GM20000 (cell line): ENCODE measurements around the gene ZNF236.

Experiments used
- DNase-seq: peaks from one replicate; pipeline ENCODE4 v3.0.0; 2012; ENCODE audit warnings: low spot score
- TF ChIP-seq, protein P1 (sequence below): IDR thresholded peaks from 2 replicates; pipeline ENCODE4 v1.5.1; 2012; ENCODE audit warnings: mild to moderate bottlenecking, control low read depth; ENCODE audit errors: extremely low read depth, missing control alignments

Gene ZNF236

GRCh38 chr18:76925501-76925900, 103.1 kb downstream of the ZNF236 start:
- DNase-seq, result no peak
- TF ChIP-seq, protein P1, sequence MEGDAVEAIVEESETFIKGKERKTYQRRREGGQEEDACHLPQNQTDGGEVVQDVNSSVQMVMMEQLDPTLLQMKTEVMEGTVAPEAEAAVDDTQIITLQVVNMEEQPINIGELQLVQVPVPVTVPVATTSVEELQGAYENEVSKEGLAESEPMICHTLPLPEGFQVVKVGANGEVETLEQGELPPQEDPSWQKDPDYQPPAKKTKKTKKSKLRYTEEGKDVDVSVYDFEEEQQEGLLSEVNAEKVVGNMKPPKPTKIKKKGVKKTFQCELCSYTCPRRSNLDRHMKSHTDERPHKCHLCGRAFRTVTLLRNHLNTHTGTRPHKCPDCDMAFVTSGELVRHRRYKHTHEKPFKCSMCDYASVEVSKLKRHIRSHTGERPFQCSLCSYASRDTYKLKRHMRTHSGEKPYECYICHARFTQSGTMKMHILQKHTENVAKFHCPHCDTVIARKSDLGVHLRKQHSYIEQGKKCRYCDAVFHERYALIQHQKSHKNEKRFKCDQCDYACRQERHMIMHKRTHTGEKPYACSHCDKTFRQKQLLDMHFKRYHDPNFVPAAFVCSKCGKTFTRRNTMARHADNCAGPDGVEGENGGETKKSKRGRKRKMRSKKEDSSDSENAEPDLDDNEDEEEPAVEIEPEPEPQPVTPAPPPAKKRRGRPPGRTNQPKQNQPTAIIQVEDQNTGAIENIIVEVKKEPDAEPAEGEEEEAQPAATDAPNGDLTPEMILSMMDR, result no peak

DNA sequence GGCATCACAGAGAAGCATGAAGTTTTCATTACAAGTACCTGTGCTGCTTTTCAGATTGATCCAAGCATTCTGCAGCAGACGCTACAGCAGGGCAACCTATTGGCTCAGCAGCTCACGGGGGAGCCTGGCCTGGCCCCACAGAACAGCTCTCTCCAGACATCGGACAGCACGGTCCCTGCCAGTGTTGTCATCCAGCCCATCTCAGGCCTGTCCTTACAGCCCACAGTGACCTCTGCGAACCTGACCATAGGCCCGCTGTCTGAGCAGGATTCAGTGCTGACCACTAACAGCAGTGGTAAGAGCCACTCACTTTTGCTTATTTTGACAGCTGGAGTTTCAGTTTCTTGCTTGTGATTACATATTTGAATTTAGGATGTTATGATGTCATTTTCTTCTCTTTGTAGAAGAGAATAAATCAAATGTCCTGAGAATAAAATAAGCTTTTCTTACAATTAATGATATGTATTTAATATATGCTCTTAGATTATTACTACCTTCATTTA, 104.9 kb downstream of the ZNF236 start:
- TF ChIP-seq, protein P1, result no peak
- no peak for DNase-seq

DNA sequence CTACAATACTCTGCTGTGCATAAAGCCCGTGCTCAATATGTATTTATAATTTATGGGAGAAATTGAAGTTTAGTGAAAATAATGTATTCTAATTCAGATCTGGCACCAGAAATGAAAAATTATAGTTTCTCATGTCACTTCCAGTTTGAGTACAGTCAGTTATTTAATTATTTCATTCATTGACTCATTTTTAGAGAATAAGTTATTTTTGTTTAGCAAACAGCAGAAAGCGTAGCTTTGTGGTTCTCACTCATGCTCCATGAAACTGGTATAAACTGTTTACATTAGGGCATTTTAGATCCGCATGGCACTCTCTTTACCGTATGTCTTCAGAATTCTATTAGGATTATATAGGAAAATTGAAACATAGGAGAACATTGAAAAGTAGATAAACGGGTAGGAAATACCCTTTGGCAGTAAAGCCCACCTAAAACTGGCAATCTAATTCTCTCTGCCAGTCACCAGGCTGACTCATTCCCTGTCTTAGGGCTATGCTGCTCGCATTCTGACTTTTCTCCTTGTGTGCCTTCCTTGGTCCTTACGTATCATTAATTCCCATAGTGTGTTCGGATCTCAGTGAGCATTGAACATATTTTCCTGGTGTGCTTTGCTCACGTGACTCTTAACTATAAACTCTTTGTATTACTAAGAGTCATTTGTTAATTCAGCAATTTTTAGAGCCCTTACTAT, 106.0 kb downstream of the ZNF236 start:
- TF ChIP-seq, protein P1, result no peak
- DNase-seq, result no peak

GRCh38 chr18:76931171-76931570, 108.8 kb downstream of the ZNF236 start:
- no peak for DNase-seq
- TF ChIP-seq, protein P1, result no peak

DNA sequence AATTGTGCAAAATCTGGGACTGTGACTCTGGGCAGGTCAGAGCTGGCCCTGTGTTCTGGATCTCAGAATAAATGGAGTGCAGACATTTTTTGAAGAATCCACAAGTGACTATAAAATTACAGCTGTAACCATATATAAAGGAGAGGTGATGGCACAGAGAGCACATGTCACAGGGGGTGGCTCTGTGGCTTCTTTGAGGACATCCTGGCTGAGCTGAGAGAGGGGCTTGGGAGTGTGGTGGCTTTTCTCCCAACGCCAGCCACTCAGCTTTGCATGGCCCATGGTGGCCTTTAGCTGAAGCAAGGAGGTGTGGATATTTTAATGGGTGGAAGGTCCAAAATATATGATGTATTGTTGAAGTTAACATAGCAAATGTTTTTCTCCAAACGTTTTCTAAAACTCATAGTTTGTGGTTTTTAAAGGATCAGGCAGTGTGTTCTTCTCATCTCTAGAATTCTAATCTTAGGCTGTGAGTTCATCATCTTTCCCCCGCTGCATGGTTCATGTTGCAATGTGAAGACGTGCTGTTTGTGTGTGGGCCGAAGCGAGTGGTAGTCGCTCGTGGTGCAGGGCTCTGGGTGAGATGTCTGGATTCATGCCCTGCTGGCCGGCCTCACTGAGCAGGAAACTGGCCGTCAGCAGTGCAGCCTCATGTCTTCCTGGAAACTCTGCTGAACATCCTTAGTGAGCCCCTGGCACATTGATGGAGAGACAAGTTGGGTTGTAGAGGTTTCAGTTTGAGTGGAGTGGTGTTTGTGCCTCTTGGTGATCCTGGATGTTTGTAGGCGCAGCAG, 109.9 kb downstream of the ZNF236 start:
- TF ChIP-seq, protein P1, result no peak

GRCh38 chr18:76935722-76936337, 113.5 kb downstream of the ZNF236 start:
- no peak for DNase-seq
- TF ChIP-seq, protein P1, result no peak

More for the DNA sequence above, 109.9 kb downstream of the ZNF236 start:
- DNase-seq, result no peak

DNA sequence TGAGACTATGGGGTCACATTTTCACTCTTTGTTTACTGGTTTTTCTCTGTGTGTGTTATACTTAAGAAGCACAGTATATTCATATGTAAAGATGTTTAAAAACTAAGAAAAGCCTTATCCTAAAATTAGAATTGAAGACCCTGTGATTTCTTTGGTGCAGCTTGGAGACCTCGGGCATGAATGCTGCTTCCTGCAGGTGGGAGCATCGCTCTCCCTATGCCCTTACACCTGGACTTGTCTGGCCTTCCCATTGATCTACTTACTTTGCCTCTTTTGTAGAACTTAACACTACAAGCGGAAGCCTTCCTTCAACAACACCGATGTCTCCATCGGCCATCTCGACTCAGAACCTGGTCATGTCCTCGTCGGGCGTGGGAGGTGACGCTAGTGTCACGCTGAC, 114.5 kb downstream of the ZNF236 start:
- no peak for DNase-seq
- TF ChIP-seq, protein P1, result no peak
